Nephron (organoid): ENCODE results near the gene ASTN2.
A peak's percentile ranks its signal among the peaks of the same experiment; 100 is the strongest.

Experiments used
- H3K27ac Mint-ChIP-seq, 3 experiments: 2 replicates each; pipeline ENCODE4 v1.8.0; 2020; ENCODE audit warnings: mixed read lengths in 3 of 3, mild to moderate bottlenecking in 2 of 3, moderate library complexity in 1 of 3
- H3K27me3 Mint-ChIP-seq: 2 replicates; pipeline ENCODE4 v1.8.0; 2021; ENCODE audit warnings: low read depth, mild to moderate bottlenecking, moderate library complexity, mixed read lengths
- H3K36me3 Mint-ChIP-seq: 2 replicates; pipeline ENCODE4 v1.8.0; 2020; ENCODE audit warnings: low read depth, mixed read lengths
- H3K4me1 Mint-ChIP-seq: 2 replicates; pipeline ENCODE4 v1.8.0; 2020; ENCODE audit warnings: mixed read lengths
- H3K4me3 Mint-ChIP-seq, 3 experiments: 2 replicates each; pipeline ENCODE4 v1.8.0; 2020; ENCODE audit warnings: mild to moderate bottlenecking in 3 of 3, mixed read lengths in 3 of 3, moderate library complexity in 2 of 3
- H3K9me3 Mint-ChIP-seq: 2 replicates; pipeline ENCODE4 v1.8.0; 2020; ENCODE audit warnings: mixed read lengths
- TF ChIP-seq, protein P1 (sequence below), 3 experiments: fragments of 200-600 bp; sonication (generic); IDR thresholded peaks; one replicate each; pipeline ENCODE4 v1.5.0; 2021; ENCODE audit warnings: antibody characterized with exemption in 3 of 3; ENCODE audit not compliant: unreplicated experiment in 3 of 3

The ASTN2 gene

DNA sequence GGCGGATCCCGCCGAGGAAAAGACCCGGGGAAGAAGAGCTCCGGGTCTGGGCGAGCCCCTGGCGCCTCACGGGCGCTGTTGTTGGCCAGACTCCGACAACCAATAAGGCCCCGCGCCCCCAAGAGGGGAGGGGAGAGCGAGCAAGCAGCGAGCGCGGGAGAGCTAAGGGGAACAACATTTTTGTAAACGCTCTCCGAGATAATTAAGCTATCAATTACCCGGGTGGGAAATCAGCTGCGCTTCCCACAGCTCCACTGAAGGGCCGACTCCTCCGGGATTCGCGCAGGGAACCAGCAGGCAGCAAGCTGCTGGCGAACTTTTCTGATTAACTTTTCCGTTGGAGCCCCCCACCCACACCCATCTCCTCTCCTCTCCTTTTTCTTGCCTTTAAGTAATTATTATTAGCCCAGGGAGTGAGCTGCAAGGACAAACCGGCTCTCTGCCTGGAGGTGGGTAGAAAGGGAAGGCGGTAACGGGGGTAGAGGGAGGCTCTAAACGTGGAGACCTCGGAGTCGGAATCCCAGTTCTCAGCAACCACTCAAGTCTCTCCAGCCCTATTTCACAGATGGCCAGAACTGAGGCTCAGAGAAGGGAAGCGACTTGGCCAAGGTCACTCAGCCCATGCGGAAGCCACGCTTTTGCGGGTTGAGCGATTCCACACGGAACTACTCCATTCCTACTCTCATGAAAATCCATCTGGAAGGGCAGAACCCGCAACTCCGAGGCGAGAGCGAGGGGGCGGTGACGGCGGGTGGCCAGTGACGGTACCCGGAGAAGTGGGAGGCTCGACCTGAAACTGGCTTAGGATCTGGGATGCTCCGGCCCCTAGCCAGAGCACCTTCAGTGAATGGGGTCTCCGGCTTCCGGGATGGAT lies 1.3 kb downstream of the ASTN2 start:
- Mint-ChIP-seq H3K27me3 (peaks cover 58% of the 10 kb centered on the region), H3K9me3 (no peaks in the 10 kb centered on the region), H3K36me3 (no peaks in the 10 kb centered on the region), H3K4me3 (peak overlapping the region; percentile 80 to 86 (median 81)), H3K4me1 (peaks cover 8% of the 10 kb centered on the region), H3K27ac (no peak overlapping the region)
- TF ChIP-seq, protein P1, sequence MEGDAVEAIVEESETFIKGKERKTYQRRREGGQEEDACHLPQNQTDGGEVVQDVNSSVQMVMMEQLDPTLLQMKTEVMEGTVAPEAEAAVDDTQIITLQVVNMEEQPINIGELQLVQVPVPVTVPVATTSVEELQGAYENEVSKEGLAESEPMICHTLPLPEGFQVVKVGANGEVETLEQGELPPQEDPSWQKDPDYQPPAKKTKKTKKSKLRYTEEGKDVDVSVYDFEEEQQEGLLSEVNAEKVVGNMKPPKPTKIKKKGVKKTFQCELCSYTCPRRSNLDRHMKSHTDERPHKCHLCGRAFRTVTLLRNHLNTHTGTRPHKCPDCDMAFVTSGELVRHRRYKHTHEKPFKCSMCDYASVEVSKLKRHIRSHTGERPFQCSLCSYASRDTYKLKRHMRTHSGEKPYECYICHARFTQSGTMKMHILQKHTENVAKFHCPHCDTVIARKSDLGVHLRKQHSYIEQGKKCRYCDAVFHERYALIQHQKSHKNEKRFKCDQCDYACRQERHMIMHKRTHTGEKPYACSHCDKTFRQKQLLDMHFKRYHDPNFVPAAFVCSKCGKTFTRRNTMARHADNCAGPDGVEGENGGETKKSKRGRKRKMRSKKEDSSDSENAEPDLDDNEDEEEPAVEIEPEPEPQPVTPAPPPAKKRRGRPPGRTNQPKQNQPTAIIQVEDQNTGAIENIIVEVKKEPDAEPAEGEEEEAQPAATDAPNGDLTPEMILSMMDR (IDR thresholded peaks at IDR 0.05; ENCODE audit: unreplicated experiment in 3 of 3), result peak in 1 of 3 experiments; percentile 13

DNA sequence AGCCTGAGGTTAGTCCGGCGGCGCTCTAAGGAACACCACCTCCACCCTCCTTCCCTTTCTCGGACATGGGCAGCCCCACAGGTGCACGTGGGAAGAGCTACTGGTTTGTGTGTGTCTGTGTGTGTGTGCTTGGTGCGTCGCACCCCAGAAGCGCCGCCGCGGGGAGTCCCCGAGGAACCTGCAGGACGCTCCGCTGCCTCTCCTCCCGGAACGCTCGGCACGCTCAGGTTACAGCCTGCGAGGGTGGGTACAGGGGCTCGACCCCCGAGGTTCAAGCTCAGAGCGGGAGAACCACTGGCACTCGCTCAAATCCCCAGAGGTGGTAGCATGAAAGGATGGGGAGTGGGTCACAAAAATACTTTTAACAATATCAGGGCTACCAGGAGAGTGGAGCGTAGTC lies 2.0 kb downstream of the ASTN2 start:
- H3K4me1 Mint-ChIP-seq, result peaks cover 8% of the 10 kb centered on the region
- H3K36me3 Mint-ChIP-seq, result no peaks in the 10 kb centered on the region
- TF ChIP-seq, protein P1 (IDR thresholded peaks at IDR 0.05; ENCODE audit: unreplicated experiment in 3 of 3), result no peak
- peak overlapping the region; percentile 80 to 86 (median 81) for H3K4me3 Mint-ChIP-seq
- H3K27ac Mint-ChIP-seq, result no peak overlapping the region
- peaks cover 65% of the 10 kb centered on the region for H3K27me3 Mint-ChIP-seq
- no peaks in the 10 kb centered on the region for H3K9me3 Mint-ChIP-seq

DNA sequence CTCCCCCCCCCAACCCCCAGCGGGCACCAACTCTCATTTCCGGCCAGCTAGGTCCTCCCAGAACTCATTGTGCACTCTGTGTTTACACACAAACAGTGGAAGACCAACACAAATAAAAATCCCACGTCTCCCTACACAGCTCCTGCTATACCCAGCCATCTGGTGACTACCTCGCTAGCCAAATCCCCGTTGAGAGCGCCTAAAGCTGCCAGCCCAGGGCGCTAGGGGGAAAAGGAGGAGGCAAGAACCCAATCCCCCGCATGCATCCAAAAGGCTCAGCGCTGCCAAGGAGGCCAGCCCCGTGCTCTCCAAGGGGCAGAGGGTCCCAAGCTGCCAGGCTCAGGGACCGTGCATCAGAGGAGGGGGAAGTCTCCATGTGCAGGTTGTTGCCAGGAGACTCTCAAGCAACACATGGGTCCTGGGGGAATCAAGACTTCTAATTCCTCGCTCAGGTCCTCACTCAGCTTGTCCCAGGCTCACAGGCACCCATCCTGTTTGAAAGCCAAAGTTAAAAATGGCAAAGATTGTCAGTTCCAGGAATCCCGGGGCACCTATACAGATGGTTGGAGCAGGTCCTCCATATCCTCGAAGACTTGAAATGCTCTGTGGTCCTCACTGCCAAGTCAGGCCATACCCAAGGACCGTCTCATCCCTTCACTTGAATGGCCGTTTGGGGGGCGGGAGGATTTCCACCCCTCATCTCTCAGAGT lies 2.7 kb downstream of the ASTN2 start:
- no peaks in the 10 kb centered on the region for H3K9me3 Mint-ChIP-seq

DNA sequence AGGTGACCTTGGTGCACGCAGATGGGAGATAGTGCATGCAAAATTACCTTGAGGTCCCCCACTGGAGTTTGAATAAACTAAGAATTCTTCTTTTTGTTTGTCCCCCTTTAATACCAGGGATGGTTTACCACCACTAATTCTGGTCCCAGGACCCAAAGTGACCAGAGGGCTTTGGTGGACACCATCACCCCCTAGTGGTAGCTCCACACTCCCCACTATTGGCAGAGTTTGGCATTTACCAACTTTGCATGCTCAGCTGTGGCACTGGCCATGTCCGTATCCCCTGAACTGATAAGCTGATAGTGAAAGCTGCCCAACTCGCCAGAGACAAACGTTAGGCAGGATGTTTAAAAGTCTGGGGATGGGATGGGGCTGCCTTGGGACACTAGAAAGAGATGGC lies 3.3 kb downstream of the ASTN2 start:
- Mint-ChIP-seq H3K27me3 (peaks cover 78% of the 10 kb centered on the region), H3K4me3 (peak overlapping the region; percentile 33 to 51 (median 43)), H3K9me3 (no peaks in the 10 kb centered on the region), H3K4me1 (peaks cover 8% of the 10 kb centered on the region), H3K27ac (no peak overlapping the region), H3K36me3 (no peaks in the 10 kb centered on the region)
- TF ChIP-seq, protein P1 (IDR thresholded peaks at IDR 0.05; ENCODE audit: unreplicated experiment in 3 of 3), result peak; percentile 46 to 65 (median 56)

More for the DNA sequence above, 2.7 kb downstream of the ASTN2 start:
- Mint-ChIP-seq H3K36me3 (no peaks in the 10 kb centered on the region), H3K4me3 (peak overlapping the region; percentile 80 to 86 (median 81)), H3K4me1 (peaks cover 8% of the 10 kb centered on the region), H3K27ac (no peak overlapping the region), H3K27me3 (peaks cover 72% of the 10 kb centered on the region)
- TF ChIP-seq, protein P1 (IDR thresholded peaks at IDR 0.05; ENCODE audit: unreplicated experiment in 3 of 3), result no peak

DNA sequence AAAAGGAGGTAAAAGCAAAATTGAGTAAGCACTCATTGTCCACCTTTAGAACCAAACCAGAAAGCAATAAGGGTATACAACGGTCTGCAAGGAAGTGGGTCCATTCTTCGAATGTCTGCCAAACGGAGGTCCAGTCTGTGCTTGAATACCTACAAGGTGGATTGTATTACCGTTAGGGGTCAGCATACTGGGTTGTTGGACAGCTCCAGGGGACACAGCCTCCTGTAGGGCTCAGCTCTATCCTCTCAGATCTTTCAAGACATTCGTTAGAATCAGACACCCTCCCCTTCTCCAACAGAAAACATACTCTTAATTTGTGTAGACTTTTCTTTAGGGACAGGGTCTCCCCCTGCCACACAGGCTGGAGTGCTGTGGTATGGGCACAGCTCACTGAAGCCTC lies 5.5 kb downstream of the ASTN2 start:
- no peaks in the 10 kb centered on the region for H3K36me3 Mint-ChIP-seq
- no peaks in the 10 kb centered on the region for H3K9me3 Mint-ChIP-seq
- no peak overlapping the region for H3K4me3 Mint-ChIP-seq
- TF ChIP-seq, protein P1 (IDR thresholded peaks at IDR 0.05; ENCODE audit: unreplicated experiment in 3 of 3), result no peak
- peaks cover 97% of the 10 kb centered on the region for H3K27me3 Mint-ChIP-seq
- peaks cover 8% of the 10 kb centered on the region for H3K4me1 Mint-ChIP-seq
- no peak overlapping the region for H3K27ac Mint-ChIP-seq
